ENCODE measurements around the gene FADS1.

FADS1 gene

GRCh38 chr11:61769946-61770683, 46.7 kb downstream of the FADS1 start:
- Mint-ChIP-seq H3K27ac (no peak overlapping the region), H3K9me3 (no peaks in the 10 kb centered on the region), H3K4me1 (peaks cover 4% of the 10 kb centered on the region), H3K4me3 (no peak overlapping the region), H3K27me3 (no peaks in the 10 kb centered on the region), H3K36me3 (no peaks in the 10 kb centered on the region)

- no peaks in the 10 kb centered on the region for H3K27me3 Mint-ChIP-seq
- no peak overlapping the region for H3K4me3 Mint-ChIP-seq
- H3K4me1 Mint-ChIP-seq, result peaks cover 4% of the 10 kb centered on the region
- no peaks in the 10 kb centered on the region for H3K9me3 Mint-ChIP-seq
- H3K36me3 Mint-ChIP-seq, result no peaks in the 10 kb centered on the region
- H3K27ac Mint-ChIP-seq, result no peak overlapping the region
These were observed 47.5 kb downstream of the FADS1 start for GRCh38 chr11:61769169-61769920.

DNA sequence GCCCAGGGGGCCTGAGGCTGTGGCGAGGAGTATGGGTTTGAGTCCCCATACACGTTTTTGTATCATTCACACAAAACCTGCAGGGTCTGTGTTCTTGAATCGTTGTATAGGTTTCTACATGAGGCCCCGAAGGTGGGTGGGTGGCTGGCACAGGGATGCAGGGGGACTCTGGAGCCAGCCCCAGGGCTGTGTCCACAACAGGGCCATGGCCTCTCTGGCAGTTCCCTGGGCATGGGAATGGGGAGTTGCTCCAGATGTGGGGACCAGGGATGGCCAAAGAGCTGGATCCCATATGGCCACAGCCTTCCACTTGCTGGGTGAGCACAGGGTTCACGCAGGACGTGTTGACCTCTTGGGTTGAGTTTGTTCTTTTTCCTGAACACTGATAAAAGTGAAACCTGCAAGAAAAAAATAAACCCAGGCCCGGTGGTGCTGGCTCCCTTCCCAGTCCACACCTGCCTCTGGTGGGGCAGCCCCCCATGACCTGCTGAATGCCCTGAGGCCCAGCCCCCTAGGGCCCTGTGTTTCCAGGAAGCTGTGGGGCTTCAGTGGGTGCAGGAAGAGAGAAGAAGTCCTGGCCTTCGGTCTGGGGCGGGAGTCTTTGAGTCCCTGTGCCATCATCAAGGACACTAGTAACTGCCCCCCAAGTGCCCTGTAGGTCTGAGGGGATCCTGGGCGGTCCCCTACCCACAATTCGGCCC, 48.3 kb downstream of the FADS1 start:
- H3K9me3 Mint-ChIP-seq, result no peaks in the 10 kb centered on the region
- H3K4me3 Mint-ChIP-seq, result no peak overlapping the region
- H3K4me1 Mint-ChIP-seq, result peaks cover 4% of the 10 kb centered on the region
- H3K27ac Mint-ChIP-seq, result no peak overlapping the region
- no peaks in the 10 kb centered on the region for H3K36me3 Mint-ChIP-seq
- no peaks in the 10 kb centered on the region for H3K27me3 Mint-ChIP-seq

GRCh38 chr11:61766353-61766841, 50.4 kb downstream of the FADS1 start:
- Mint-ChIP-seq H3K4me3 (no peak overlapping the region), H3K36me3 (no peaks in the 10 kb centered on the region), H3K9me3 (no peaks in the 10 kb centered on the region), H3K27me3 (peaks cover 4% of the 10 kb centered on the region), H3K4me1 (peaks cover 4% of the 10 kb centered on the region), H3K27ac (no peak overlapping the region)

- Mint-ChIP-seq H3K27me3 (peaks cover 4% of the 10 kb centered on the region), H3K9me3 (no peaks in the 10 kb centered on the region), H3K27ac (no peak overlapping the region), H3K4me3 (no peak overlapping the region), H3K36me3 (no peaks in the 10 kb centered on the region), H3K4me1 (no peaks in the 10 kb centered on the region)
These were observed 51.1 kb downstream of the FADS1 start for GRCh38 chr11:61765550-61766253.

DNA sequence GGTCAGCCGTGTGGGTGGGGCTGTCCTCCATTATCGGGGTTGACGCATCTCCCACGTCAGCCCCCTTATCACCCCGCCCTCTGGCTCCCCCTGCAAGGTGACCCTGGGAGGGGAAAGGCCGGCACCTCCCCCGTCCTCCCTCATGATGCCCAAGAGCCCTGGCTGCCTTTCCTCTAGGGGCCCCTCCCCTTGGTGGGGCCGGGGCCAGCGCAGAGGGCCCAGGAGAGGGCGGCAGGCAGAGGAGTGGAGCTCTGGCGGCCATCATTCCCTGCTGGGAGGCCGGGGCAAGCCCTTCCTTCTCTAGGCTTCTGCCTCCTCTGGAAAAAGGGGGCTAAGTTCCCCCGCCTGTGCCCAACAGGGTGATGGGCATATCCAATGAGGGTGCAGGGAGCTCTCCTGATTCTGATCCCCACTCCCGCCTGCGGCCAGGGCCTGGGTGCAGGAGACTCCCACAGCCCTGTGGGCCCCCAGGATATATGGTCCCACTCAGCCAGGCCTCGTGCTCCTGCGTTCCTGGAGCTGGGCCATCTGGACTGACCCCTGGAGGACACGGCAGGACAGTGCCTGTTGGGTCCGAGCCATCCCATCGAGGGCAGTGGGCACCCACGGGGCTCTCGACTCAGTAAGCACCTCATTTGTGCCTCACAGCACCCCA, 52.1 kb downstream of the FADS1 start:
- Mint-ChIP-seq H3K27me3 (peaks cover 4% of the 10 kb centered on the region), H3K27ac (no peak overlapping the region), H3K4me3 (no peak overlapping the region), H3K36me3 (no peaks in the 10 kb centered on the region), H3K4me1 (no peaks in the 10 kb centered on the region), H3K9me3 (no peaks in the 10 kb centered on the region)

GRCh38 chr11:61763930-61764605, 52.7 kb downstream of the FADS1 start:
- Mint-ChIP-seq H3K9me3 (no peaks in the 10 kb centered on the region), H3K4me3 (no peak overlapping the region), H3K27me3 (peaks cover 4% of the 10 kb centered on the region), H3K36me3 (no peaks in the 10 kb centered on the region), H3K27ac (no peak overlapping the region), H3K4me1 (no peaks in the 10 kb centered on the region)

- no peaks in the 10 kb centered on the region for H3K9me3 Mint-ChIP-seq
- H3K4me3 Mint-ChIP-seq, result no peak overlapping the region
- H3K4me1 Mint-ChIP-seq, result no peaks in the 10 kb centered on the region
- H3K36me3 Mint-ChIP-seq, result no peaks in the 10 kb centered on the region
- no peak overlapping the region for H3K27ac Mint-ChIP-seq
- H3K27me3 Mint-ChIP-seq, result peaks cover 4% of the 10 kb centered on the region
These were observed 54.0 kb downstream of the FADS1 start for GRCh38 chr11:61762798-61763197.

DNA sequence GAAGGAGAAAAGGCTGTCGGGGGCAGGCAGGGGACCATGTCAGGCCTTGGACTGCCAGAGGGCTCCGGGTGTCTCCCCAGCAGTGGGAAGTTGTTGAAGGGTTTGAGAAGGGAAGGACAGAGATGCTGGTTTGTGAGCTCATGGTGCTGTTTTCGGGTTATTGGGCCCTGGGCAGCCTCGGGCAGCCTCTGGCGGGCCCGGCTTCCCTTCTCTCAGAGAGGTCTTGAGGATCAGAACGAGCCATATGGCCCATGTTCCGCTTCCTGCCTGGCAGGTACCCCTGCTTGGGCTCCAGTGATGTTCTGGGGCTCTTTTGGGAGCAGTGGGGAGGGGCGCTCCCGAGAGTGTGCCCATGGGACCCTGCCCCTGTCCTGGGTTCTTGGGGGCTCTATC, 54.6 kb downstream of the FADS1 start:
- Mint-ChIP-seq H3K27me3 (peaks cover 4% of the 10 kb centered on the region), H3K27ac (no peak overlapping the region), H3K4me3 (no peak overlapping the region), H3K4me1 (no peaks in the 10 kb centered on the region), H3K36me3 (no peaks in the 10 kb centered on the region), H3K9me3 (no peaks in the 10 kb centered on the region)

DNA sequence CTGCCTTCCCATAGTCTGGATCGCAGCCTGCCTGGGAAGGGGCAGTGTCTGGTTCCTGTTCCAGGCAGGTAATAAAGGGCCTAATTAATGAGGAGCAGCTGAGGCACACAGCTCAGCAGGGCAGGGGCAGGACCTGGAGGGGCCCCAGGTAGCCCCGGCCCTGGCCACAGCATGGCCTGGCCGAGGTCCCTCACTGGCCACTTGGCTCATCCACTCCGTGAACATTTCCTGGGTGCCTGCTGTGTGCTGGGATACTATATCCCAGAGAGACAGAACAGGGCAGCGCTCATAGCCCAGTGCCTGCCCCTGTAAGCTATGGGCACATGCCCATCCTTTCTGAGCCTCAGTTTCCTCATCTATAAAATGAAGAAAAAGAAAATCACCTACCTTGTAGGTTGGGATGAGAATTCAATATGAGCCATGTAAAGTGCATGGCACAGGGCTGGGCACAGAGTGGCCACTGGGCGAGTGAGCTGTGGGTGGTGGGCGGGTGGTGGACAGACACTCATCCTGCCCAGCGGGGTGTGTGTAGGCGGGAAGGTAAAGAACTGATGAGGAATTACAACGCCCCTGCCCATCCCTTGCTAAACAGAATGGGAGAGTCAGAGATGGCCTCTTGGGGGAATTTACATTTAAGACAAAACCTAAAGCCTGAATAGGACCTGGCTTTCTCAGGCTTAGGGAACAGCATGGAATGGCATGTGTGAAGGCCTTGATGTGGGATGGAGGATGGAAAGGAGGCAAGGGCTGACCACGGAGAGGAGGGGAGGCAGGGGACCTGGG, 55.2 kb downstream of the FADS1 start:
- no peak overlapping the region for H3K27ac Mint-ChIP-seq
- H3K36me3 Mint-ChIP-seq, result no peaks in the 10 kb centered on the region
- H3K9me3 Mint-ChIP-seq, result no peaks in the 10 kb centered on the region
- H3K27me3 Mint-ChIP-seq, result peaks cover 4% of the 10 kb centered on the region
- no peaks in the 10 kb centered on the region for H3K4me1 Mint-ChIP-seq
- no peak overlapping the region for H3K4me3 Mint-ChIP-seq

DNA sequence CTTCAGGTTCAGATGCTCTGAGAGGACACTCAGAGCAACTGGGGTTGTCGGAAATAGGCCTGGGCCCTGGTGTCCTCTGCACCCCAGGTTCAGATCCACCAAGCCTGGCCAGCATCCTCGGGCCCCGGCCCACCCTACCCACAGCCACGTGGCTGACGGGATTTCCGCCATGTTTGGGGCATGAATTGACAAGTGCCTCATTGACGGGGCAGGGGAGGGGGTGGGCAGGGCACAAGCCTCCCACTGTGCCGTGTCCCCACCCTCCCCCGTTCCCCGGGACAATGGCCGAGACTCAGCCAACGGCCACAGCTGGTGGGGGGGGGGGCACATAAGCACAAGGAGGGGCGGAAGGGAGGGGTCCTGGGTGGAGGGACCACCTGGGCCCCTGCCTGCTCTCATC, 55.9 kb downstream of the FADS1 start:
- H3K27ac Mint-ChIP-seq, result no peak overlapping the region
- H3K27me3 Mint-ChIP-seq, result peaks cover 4% of the 10 kb centered on the region
- no peaks in the 10 kb centered on the region for H3K36me3 Mint-ChIP-seq
- H3K9me3 Mint-ChIP-seq, result no peaks in the 10 kb centered on the region
- H3K4me1 Mint-ChIP-seq, result peaks cover 4% of the 10 kb centered on the region
- no peak overlapping the region for H3K4me3 Mint-ChIP-seq

DNA sequence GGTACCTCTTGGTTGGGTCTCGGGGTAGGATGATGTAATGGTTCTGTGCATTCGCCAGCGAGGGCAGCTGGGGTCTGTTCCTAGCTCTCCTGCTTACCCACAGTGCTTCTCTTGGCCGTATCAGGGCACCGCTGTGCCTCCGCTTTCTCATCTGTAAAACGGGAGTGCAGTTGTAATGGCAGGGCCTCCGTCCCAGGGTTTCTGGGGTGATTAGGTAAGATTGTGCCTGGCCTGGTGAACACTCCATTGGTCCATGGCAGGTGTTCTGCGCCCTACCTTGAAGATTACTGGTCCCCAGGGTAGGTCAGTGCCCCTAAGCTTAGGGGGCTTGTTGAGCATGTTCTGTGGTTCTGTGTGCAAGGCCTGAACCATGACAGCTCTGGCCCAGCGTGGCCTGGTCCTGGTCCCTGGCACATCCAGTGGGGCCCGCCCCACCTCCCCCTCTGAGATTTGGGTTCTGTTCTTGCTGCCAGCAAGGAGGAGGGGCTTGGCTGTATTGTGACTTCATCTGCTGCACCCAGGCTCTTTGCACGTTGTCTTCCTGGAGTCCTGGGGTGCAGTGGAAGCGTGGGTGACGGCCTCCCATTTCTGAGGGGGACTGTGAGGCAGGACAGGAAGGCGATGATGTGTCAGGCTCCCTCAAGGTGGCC, 59.5 kb downstream of the FADS1 start:
- no peaks in the 10 kb centered on the region for H3K36me3 Mint-ChIP-seq
- no peak overlapping the region for H3K4me3 Mint-ChIP-seq

GRCh38 chr11:61756452-61757212, 60.2 kb downstream of the FADS1 start:
- H3K4me1 Mint-ChIP-seq, result peaks cover 18% of the 10 kb centered on the region
- no peak overlapping the region for H3K4me3 Mint-ChIP-seq
- peaks cover 6% of the 10 kb centered on the region for H3K27me3 Mint-ChIP-seq
- no peak overlapping the region for H3K27ac Mint-ChIP-seq
- no peaks in the 10 kb centered on the region for H3K36me3 Mint-ChIP-seq
- no peaks in the 10 kb centered on the region for H3K9me3 Mint-ChIP-seq

More for the DNA sequence above, 59.5 kb downstream of the FADS1 start:
- peaks cover 8% of the 10 kb centered on the region for H3K27me3 Mint-ChIP-seq
- H3K9me3 Mint-ChIP-seq, result no peaks in the 10 kb centered on the region
- H3K27ac Mint-ChIP-seq, result no peak overlapping the region
- H3K4me1 Mint-ChIP-seq, result peaks cover 14% of the 10 kb centered on the region

Data from activated naive CD4-positive, alpha-beta T cell treated with anti-CD3 and anti-CD28 coated beads, Interleukin-2, amount 50 U/mL, for 24 hours (primary cell).